ENCODE data around the gene PLD4.
"Not testable (repeated sequence)": the region's sequence is repeated elsewhere in the genome, so short reads cannot be mapped to it uniquely, and the experiment has no call there.

PLD4 gene

GRCh38 chr14:104942586-104942985 lies 17.9 kb downstream of the PLD4 start:
- no peak overlapping the region for H3K4me3 ChIP-seq (ENCODE audit: low read depth, low read length)
- TF ChIP-seq, protein P1, sequence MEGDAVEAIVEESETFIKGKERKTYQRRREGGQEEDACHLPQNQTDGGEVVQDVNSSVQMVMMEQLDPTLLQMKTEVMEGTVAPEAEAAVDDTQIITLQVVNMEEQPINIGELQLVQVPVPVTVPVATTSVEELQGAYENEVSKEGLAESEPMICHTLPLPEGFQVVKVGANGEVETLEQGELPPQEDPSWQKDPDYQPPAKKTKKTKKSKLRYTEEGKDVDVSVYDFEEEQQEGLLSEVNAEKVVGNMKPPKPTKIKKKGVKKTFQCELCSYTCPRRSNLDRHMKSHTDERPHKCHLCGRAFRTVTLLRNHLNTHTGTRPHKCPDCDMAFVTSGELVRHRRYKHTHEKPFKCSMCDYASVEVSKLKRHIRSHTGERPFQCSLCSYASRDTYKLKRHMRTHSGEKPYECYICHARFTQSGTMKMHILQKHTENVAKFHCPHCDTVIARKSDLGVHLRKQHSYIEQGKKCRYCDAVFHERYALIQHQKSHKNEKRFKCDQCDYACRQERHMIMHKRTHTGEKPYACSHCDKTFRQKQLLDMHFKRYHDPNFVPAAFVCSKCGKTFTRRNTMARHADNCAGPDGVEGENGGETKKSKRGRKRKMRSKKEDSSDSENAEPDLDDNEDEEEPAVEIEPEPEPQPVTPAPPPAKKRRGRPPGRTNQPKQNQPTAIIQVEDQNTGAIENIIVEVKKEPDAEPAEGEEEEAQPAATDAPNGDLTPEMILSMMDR (IDR thresholded peaks at IDR 0.05; ENCODE audit: control insufficient read depth, extremely low read depth, insufficient read depth), result no peak
- no peak for DNase-seq (ENCODE audit: low read depth)

GRCh38 chr14:104943216-104944015 lies 18.7 kb downstream of the PLD4 start:
- not testable (repeated sequence) for H3K4me3 ChIP-seq (ENCODE audit: low read depth, low read length); DNase-seq (ENCODE audit: low read depth)

DNA sequence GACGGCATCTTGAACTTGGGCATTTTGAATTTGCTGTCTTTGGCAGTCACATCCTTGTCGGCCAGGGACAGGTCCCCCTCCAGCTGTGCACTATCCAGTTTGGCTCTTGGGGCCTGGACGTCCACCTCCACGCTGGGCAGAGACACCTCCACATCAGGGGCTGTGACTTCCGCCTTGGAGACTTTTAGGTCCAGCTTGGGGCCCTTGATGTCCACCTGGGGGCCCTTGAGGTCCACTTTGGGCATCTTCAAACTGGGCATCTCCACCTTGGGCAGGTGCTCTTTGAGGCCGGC lies 19.3 kb downstream of the PLD4 start:
- not testable (repeated sequence) for DNase-seq (ENCODE audit: low read depth); H3K4me3 ChIP-seq (ENCODE audit: low read depth, low read length)

DNA sequence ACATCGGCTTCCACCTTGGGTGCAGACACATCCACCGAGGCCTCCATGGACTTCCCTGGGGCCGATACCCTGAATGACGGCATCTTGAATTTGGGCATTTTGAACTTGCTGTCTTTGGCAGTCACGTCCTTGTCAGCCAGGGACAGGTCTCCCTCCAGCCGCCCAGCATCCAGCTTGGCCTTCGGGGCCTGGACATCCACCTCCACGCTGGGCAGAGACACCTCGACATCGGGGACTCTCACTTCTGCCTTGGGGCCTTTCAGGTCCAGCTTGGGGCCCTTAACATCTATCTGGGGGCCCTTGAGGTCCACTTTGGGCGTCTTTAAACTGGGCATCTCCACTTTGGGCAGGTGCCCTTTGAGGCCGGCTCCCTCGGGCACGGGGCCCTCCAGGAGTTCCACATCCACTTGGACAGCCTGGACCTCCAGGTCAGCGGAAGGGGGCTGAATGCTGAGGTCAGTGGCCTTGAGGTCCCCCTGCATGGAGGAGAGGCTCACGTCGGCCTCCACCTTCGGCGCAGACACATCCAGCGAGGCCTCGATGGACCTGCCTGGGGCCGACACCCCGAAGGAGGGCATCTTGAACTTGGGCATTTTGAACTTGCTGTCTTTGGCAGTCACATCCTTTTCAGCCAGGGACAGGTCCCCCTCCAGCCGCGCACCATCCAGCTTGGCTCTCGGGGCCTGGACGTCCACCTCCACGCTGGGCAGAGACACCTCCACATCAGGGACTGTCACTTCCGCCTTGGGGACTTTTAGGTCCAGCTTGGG lies 19.9 kb downstream of the PLD4 start:
- H3K4me3 ChIP-seq (ENCODE audit: low read depth, low read length); DNase-seq (ENCODE audit: low read depth): not testable (repeated sequence)

- DNase-seq (ENCODE audit: low read depth), result not testable (repeated sequence)
Observed at GRCh38 chr14:104945266-104945665, 20.6 kb downstream of the PLD4 start.

DNA sequence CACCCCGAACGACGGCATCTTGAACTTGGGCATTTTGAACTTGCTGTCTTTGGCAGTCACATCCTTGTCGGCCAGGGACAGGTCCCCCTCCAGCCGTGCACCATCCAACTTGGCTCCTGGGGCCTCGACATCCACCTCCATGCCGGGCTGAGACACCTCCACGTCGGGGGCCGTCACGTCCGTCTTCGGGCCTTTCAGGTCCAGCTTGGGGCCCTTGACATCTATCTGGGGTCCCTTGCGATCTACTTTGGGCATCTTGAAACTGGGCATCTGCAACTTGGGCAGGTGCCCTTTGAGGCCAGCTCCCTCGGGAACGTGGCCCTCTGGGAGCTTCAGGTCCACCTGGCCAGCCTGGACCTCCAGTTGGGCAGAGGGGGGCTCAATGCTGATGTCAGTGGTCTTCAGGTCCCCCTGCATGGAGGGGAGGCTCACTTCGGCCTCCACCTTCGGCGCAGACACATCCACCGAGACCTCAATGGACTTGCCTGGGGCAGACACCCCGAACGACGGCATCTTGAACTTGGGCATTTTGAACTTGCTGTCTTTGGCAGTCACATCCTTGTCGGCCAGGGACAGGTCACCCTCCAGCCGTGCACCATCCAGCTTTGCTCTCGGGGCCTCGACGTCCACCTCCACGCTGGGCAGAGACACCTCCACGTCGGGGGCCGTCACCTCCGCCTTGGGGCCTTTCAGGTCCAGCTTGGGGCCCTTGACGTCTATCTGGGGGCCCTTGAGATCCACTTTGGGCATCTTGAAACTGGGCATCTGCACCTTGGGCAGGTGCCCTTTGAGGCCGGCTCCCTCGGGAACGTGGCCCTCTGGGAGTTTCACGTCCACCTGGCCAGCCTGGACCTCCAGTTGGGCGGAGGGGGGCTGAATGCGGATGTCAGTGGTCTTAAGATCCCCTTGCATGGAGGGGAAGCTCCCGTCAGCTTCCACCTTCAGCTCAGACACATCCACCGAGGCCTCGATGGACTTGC lies 21.6 kb downstream of the PLD4 start:
- not testable (repeated sequence) for H3K4me3 ChIP-seq (ENCODE audit: low read depth, low read length); DNase-seq (ENCODE audit: low read depth)

More at GRCh38 chr14:104945266-104945665, 20.6 kb downstream of the PLD4 start:
- not testable (repeated sequence) for H3K4me3 ChIP-seq (ENCODE audit: low read depth, low read length)

DNA sequence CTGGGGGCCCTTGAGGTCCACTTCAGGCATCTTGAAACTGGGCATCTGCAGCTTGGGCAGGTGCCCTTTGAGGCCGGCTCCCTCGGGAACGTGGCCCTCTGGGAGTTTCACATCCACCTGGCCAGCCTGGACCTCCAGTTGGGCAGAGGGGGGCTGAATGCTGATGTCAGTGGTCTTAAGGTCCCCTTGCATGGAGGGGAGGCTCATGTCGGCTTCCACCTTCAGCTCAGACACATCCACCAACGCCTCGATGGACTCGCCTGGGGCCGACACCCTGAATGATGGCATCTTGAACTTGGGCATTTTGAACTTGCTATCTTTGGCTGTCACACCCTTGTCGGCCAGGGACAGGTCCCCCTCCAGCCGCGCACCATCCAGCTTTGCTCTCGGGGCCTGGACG lies 22.5 kb downstream of the PLD4 start:
- DNase-seq (ENCODE audit: low read depth); H3K4me3 ChIP-seq (ENCODE audit: low read depth, low read length): not testable (repeated sequence)

DNA sequence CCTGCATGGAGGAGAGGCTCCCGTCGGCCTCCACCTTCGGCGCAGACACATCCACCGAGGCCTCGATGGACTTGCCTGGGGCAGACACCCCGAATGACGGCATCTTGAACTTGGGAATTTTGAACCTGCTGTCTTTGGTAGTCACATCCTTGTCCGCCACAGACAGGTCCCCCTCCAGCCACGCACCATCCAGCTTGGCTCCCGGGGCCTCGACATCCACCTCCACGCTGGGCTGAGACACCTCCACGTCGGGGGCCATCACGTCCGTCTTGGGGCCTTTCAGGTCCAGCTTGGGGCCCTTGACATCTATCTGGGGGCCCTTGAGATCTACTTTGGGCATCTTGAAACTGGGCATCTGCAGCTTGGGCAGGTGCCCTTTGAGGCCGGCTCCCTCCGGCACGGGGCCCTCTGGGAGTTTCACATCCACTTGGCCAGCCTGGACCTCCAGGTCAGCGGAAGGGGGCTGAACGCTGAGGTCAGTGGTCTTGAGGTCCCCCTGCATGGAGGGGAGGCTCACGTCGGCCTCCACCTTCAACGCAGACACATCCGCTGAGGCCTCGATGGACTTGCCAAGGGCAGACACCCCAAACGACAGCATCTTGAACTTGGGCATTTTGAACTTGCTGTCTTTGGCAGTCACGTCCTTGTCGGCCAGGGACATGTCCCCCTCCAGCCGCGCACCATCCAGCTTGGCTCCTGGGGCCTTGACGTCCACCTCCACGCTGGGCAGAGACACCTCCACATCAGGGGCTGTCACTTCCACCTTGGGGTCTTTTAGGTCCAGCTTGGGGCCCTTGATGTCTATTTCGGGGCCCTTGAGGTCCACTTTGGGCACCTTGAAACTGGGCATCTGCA lies 23.4 kb downstream of the PLD4 start:
- DNase-seq (ENCODE audit: low read depth); H3K4me3 ChIP-seq (ENCODE audit: low read depth, low read length): not testable (repeated sequence)

- TF ChIP-seq, protein P1 (IDR thresholded peaks at IDR 0.05; ENCODE audit: control insufficient read depth, extremely low read depth, insufficient read depth), result no peak
Observed at GRCh38 chr14:104948736-104949031, 24.0 kb downstream of the PLD4 start.

GRCh38 chr14:104949406-104949955 lies 24.8 kb downstream of the PLD4 start:
- H3K4me3 ChIP-seq (ENCODE audit: low read depth, low read length); DNase-seq (ENCODE audit: low read depth): not testable (repeated sequence)

More at GRCh38 chr14:104948736-104949031, 24.0 kb downstream of the PLD4 start:
- DNase-seq (ENCODE audit: low read depth), result no peak
- no peak overlapping the region for H3K4me3 ChIP-seq (ENCODE audit: low read depth, low read length)
